ENCODE results near the gene CWC25. TPM values are rescaled to one million over a fixed set of nuclear protein-coding genes. Genes with fewer than 3 reads are reported as not detected.

CWC25 gene
- total RNA-seq, 1 donor from 2014 or later = 65.2 TPM

DNA sequence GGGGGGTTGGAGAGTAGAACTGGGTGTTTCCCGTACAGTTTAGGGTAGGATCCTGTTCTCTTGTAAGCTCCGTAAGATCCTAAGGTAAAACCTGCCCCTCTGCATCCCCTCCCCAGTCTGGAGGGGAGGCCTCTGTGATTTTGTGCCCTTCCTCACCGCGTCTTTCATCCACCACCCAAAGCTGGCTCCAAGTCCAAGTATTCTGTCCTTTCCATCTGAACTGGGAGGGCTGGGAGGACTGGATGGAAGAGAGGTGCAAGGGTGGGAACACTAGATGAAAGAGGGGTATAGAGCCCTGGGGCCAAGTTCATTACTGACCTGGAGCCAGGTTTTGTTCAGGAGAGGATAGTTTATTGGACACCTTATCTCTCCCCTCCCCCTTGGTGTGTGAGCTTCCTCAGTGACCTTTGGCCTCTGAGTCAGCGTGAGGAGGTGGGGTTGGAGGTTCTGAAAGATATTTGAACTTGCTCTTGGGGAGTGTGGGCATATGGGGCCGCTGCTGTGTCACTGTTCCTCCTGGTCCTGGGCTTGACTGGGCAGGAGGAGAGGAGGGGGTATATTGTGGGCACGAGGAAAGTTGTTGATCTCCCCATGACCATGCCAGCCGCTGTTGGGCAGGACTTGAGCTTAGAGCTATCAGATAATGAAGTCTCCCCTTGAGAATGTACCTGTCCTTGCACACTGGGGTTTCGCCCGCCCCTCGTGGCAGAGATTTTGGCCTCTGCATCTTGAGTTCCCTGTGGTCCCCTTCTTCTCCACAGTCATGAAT is 46.3 kb upstream of the CWC25 start:
- peak overlapping the region; percentile 86 to 97 for H3K4me3 ChIP-seq
- peaks cover 27 to 52% of the 10 kb centered on the region in 2 donors for H3K4me1 ChIP-seq
- TF ChIP-seq, protein P1, sequence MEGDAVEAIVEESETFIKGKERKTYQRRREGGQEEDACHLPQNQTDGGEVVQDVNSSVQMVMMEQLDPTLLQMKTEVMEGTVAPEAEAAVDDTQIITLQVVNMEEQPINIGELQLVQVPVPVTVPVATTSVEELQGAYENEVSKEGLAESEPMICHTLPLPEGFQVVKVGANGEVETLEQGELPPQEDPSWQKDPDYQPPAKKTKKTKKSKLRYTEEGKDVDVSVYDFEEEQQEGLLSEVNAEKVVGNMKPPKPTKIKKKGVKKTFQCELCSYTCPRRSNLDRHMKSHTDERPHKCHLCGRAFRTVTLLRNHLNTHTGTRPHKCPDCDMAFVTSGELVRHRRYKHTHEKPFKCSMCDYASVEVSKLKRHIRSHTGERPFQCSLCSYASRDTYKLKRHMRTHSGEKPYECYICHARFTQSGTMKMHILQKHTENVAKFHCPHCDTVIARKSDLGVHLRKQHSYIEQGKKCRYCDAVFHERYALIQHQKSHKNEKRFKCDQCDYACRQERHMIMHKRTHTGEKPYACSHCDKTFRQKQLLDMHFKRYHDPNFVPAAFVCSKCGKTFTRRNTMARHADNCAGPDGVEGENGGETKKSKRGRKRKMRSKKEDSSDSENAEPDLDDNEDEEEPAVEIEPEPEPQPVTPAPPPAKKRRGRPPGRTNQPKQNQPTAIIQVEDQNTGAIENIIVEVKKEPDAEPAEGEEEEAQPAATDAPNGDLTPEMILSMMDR (IDR thresholded peaks at IDR 0.05) = peak in 1 of 3 experiments; percentile 24
- no peaks in the 10 kb centered on the region for H3K36me3 ChIP-seq
- peak overlapping the region; percentile 94 to 96 for H3K27ac ChIP-seq
- intact Hi-C loops (cut with DNase I) = no loop called here
- no peaks in the 10 kb centered on the region for H3K27me3 ChIP-seq
- peak; percentile 65 to 83 for DNase-seq (ENCODE audit: low spot score in 2 of 2)
- no peaks in the 10 kb centered on the region for H3K9me3 ChIP-seq

DNA sequence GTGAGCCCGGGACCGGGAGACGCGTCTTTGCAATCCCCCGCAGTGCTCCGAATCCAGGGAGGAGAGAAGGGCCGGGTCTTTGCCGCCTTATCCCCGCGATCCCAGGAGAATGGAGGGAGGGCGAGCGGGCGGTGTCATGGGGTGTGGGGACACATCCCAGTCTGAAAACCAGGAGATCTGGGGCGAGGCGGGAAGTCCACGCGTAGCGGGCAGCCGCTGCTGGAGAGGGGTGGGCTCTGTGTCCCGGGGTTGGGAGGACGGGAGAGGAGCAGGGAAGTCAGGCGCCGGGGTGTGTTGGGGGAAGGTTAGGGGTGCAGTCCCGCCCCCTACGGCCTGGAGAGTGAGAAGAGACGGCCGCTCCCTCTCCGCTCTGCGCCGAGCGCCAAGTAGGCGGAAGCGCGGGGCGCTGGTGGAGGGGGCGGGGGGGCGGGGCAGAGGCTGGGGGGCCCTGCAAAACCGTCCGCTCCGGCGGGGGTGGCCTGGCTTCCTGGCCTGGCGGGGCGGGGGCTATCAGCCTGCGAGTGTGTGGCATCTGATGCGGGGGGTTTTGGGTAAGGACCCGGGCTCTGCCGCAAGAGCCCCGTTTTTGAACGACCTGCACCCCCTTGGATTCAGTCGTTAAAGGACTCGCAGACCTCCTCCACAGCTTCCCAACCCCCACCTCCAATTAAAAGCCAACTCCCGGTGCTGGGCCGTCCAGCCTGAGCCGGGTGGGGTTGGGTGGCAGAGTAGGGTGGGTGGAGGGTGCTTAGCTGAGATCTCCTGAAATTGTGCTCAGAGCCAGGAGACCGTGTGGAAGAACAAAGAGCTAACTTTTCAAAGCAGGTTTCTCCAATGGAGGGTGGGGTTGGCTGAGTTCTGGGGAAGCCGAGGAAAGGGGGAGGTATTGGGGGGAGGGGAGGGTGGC is 45.4 kb upstream of the CWC25 start:
- Histone ChIP-seq H3K4me3 (peak overlapping the region; percentile 86 to 97), H3K9me3 (no peaks in the 10 kb centered on the region), H3K4me1 (peaks cover 24 to 47% of the 10 kb centered on the region in 2 donors), H3K36me3 (no peaks in the 10 kb centered on the region), H3K27ac (peak overlapping the region; percentile 94 to 96), H3K27me3 (no peaks in the 10 kb centered on the region)
- intact Hi-C loops (cut with DNase I) = no loop called here
- peak in 1 of 2 donors; percentile 83 for DNase-seq (ENCODE audit: low spot score in 2 of 2)
- TF ChIP-seq, protein P1 (IDR thresholded peaks at IDR 0.05) = no peak

DNA sequence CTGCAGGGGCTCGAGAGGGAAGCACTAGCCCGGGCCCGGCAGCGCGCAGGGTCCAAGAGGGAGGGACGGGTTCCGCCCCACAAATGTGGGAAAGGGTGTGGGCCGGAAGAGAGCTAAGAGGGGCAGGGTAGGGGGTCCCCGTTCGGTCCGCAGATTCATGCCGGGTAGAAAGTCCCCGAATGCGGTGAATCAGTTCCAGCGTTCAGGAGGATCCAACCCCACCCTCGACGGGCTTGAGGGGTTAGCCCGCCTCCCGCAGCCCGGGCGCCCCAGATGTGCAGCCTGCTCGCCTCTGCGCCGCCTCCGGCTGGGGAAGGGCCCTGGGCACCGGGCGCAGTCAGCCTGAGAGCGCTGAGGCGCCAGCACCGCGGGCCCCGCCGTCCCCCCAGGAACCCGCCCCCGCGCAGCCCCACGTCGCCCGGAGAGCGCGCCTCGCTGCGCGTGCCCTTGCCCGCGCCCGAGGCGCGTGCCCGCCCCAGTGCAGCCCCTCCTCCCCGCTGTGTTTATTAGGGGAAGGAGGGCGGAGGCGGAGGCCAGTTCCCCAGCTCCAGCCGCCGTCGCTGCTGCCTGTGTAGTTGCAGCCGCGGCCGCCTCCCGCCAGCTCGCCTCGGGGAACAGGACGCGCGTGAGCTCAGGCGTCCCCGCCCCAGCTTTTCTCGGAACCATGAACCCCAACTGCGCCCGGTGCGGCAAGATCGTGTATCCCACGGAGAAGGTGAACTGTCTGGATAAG is 44.6 kb upstream of the CWC25 start, which contains the start of gene LASP1:
LASP1 (plus strand) TSS at position 533 of the 733 bp plus-strand sequence; CDS start at position 665, 132 bp downstream.
- intact Hi-C loops (cut with DNase I) = loop anchor here (1.0 to 5.0 kb wide), 7 partner anchors 16 to 1058 kb away; partner anchors contain the start of genes CWC25, LRRC3C, ORMDL3 and PIP4K2B
- Histone ChIP-seq H3K27ac (peak within 1 kb of the TSS; percentile 94 to 96), H3K9me3 (no peaks in the 10 kb centered on the region), H3K27me3 (no peaks in the 10 kb centered on the region), H3K4me1 (peaks cover 23 to 41% of the 10 kb centered on the region in 2 donors), H3K36me3 (no peaks in the 10 kb centered on the region), H3K4me3 (peak within 1 kb of the TSS; percentile 86 to 97)
- TF ChIP-seq, protein P1 (IDR thresholded peaks at IDR 0.05) = no peak
- DNase-seq (ENCODE audit: low spot score in 2 of 2) = peak; percentile 54 to 93

DNA sequence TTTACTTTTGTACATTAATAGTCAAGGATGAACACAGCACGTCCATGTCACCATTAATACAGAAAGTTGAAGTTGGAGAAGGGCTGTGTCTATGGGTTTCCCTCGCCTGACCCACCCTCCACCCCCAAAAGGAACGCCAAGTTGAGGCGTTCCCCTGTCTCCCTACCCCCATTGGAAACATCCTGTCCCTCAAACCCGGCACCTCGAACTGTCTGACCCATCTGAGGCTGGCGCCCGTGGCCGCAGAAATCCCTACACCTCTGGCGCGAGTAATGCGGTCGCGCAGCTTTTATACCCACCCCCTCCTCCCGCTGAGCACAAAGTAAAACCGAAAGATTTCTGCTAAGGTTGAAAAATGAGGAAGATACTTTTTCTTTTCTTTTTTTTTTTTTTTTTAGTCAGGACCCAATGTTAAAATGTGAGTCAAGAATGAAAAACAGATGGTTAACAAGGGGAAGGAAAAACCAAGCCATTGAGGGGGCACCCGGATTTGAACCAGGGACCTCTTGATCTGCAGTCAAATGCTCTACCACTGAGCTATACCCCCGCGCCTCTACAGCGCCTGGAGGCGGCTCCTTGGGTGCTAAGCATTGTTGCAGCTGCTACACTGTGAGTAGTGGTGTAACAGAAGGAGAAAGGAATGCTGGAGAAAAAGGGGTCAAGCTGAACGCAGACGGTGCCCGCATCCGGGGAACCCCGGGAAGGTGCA is 43.9 kb upstream of the CWC25 start:
- peaks cover 16 to 33% of the 10 kb centered on the region in 2 donors for H3K4me1 ChIP-seq
- H3K27ac ChIP-seq = peak overlapping the region; percentile 94 to 96
- peak overlapping the region; percentile 86 to 97 for H3K4me3 ChIP-seq
- DNase-seq (ENCODE audit: low spot score in 2 of 2) = peak; percentile 80 to 97
- intact Hi-C loops (cut with DNase I) = loop anchor here (1.0 to 5.0 kb wide), 7 partner anchors 16 to 1058 kb away; partner anchors contain the start of genes CWC25, LRRC3C, ORMDL3 and PIP4K2B
- TF ChIP-seq, protein P1 (IDR thresholded peaks at IDR 0.05) = peak in 2 of 3 experiments; percentile 22 to 28
- no peaks in the 10 kb centered on the region for H3K27me3 ChIP-seq
- H3K36me3 ChIP-seq = no peaks in the 10 kb centered on the region
- H3K9me3 ChIP-seq = no peaks in the 10 kb centered on the region
